GM10266 (cell line): ENCODE data around the gene NLN.

Experiments
- DNase-seq: peaks from one replicate; pipeline ENCODE4 v3.0.0; 2012; ENCODE audit errors: extremely low spot score
- CTCF ChIP-seq: IDR thresholded peaks from 2 replicates; pipeline ENCODE4 v1.5.1; 2012; ENCODE audit warnings: mild to moderate bottlenecking, low read depth; ENCODE audit not compliant: control insufficient read depth, insufficient read depth; ENCODE audit errors: missing control alignments

NLN gene

GRCh38 chr5:65818592-65818991, 96.6 kb downstream of the NLN start:
- TF ChIP-seq CTCF = no peak
- no peak for DNase-seq

GRCh38 chr5:65819215-65819904, 97.4 kb downstream of the NLN start:
- TF ChIP-seq CTCF = no peak
- no peak for DNase-seq

- DNase-seq = no peak
- no peak for TF ChIP-seq CTCF
Observed at GRCh38 chr5:65819905-65820240, 97.9 kb downstream of the NLN start.

GRCh38 chr5:65820373-65820772, 98.4 kb downstream of the NLN start:
- no peak for TF ChIP-seq CTCF
- DNase-seq = no peak

GRCh38 chr5:65821966-65822365, 100.0 kb downstream of the NLN start:
- no peak for TF ChIP-seq CTCF
- DNase-seq = no peak

- no peak for TF ChIP-seq CTCF
Observed at GRCh38 chr5:65822710-65823109, 100.7 kb downstream of the NLN start.

GRCh38 chr5:65823204-65823603, 101.2 kb downstream of the NLN start:
- no peak for DNase-seq
- TF ChIP-seq CTCF = no peak

More at GRCh38 chr5:65822710-65823109, 100.7 kb downstream of the NLN start:
- no peak for DNase-seq
